ENCODE measurements around the gene BMP10. TPM values are rescaled to one million over a fixed set of nuclear protein-coding genes. Genes with fewer than 3 reads are reported as not detected.
A peak's percentile ranks its signal among the peaks of the same experiment; 100 is the strongest.

BMP10 gene, protein sequence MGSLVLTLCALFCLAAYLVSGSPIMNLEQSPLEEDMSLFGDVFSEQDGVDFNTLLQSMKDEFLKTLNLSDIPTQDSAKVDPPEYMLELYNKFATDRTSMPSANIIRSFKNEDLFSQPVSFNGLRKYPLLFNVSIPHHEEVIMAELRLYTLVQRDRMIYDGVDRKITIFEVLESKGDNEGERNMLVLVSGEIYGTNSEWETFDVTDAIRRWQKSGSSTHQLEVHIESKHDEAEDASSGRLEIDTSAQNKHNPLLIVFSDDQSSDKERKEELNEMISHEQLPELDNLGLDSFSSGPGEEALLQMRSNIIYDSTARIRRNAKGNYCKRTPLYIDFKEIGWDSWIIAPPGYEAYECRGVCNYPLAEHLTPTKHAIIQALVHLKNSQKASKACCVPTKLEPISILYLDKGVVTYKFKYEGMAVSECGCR
- total RNA-seq (2014; rRNA removed; shearing (Covaris generic)): not detected in 2 replicates

DNA sequence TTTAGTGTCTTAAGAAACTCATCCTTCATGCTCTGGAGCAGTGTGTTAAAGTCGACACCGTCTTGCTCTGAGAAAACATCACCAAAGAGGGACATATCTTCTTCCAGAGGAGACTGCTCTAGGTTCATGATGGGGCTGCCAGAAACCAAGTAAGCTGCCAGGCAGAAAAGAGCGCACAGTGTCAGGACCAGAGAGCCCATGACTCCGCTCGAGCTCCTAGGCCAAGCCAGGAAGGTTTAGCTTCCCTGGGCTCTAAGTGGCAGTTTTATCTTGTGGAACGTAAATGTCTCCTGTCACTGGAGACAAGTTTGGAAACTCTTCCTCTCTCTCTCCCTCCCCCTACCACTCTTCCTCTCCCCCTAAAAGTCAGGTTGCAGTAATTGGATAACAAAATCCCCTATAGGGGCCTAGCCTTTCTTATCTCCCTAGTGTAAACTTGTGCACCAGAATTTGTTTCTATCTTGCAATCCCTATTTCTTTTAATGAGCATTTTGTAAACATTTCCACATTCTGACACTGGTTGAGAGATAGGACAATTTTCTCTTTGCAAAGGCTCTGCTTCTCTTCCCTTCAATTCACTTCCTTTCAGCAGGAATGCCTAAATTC is at the start of gene BMP10:
TSS of gene BMP10 (minus strand) at position 239 of the 606 bp plus-strand sequence. CDS start at position 200, 39 bp downstream.
- no peak for DNase-seq (ENCODE audit: low read depth)

DNA sequence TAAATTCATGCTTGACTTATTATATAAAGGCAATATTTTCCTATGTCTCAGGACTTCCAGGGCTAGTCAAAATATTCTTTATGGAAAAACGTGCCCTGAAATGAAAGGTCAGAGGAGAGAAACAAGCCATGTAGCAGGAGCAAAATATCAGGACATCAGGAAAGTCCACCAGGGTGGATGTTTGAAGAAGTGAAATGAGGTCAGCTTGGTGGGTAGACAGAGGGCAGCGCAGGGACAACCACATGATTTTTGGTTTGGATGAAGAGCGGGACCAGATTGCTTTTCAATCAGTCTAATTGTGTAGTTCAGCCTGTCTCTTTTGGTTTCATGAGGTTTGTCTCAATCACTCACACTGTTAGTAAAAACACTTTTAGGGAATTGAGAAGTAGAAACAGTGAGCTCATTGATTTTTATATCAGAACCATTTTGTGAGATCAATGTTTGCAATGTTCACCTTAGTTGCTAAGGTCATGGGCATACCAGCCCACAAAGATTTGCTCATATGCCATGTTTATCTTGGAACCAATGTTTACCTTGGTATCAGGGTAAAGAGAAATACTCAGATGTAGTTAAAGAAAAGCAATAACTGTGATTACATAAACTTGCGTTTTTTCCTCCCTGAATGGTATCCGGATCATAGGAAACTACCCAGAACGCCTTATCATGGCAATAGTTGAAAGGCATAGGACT is 49.4 kb upstream of the BMP10 start:
- DNase-seq (ENCODE audit: low read depth): no peak

DNA sequence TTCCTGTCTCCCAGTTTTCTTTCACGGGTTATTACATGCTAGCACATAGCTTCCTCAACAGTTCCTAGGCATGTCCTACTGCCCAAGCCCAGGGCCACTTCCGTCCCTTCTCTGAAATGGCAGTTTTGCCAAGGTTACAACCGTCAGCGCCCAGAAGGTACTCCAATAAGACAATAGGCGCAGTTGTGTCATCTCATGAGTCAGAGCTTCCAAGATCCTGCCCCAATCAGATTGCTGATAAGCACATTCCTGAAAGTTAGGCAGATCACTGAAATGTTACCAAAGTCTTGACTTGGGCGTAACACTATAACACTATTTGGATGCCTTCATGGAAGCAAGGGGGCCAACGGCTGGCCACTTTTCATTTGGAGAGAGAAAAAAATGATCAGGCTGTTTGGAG is 47.3 kb upstream of the BMP10 start:
- DNase-seq (ENCODE audit: low read depth): no peak

DNA sequence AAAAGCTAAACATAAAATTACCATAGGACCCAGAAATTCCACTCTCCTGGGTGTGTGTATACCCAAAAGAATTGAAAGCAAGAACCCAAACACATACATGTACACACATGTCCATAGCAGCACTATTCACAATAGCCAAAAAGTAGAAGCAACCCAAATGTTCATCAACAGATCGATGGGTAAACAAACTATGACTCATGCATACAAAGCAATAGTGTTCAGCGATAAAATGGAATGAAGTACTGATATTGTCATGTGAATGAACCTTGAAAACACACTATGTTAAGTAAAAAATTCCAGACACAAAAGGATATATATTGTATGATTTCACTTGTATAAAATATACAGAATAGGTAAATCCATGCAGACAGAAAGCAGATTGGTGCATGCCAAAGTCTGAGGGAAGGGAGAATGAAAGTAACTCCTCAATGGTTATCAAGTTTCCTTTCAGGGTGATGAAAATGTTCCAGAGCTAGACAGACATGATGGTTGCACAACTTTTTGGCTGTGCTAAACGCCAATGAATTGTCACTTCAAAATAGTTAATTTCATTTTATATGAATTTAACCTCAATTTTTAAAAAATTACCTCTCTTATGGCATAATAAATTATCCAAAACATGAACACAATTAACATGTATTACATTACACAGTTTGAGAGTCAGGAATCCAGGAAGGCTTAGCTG is 46.0 kb upstream of the BMP10 start:
- no peak for DNase-seq (ENCODE audit: low read depth)

GRCh38 chr2:68916226-68916625 is 45.0 kb upstream of the BMP10 start:
- DNase-seq (ENCODE audit: low read depth): no peak

DNA sequence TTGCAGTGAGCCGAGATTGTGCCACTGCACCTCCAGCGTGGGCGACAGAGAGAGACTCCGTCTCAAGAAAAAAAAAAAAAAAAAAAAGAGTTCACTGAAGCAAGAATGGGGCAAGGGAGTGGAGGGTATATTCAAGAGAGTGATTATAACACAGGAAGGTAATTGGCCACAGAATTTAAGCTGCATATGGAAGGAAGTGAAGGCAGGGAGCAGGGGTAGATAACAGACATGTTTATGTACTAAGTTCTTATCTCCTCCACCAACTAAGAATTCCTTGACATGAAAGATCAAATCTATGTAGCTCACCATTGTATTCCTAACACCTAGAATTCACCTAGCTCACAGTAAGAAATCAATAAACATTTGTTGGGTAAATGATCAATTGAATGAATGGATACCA is 44.2 kb upstream of the BMP10 start:
- no peak for DNase-seq (ENCODE audit: low read depth)

DNA sequence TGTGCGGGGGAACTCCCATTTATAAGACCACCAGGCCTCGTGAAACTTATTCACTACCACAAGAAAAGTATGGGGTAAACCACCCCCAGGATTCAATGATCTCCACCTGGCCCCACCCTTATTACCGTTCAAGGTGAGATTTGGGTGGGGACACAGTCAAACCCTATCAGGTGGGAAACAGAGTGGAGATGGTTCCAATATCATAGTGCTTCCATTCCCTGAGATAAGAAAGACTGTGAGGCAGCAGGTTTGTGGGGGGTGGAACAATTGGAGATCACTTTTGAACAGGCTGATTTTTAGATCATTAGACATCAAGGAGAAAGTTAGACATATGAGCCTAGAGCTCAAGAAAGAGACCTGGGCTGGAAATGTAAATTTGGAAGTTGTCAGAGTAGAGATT is 42.2 kb upstream of the BMP10 start:
- no peak for DNase-seq (ENCODE audit: low read depth)

DNA sequence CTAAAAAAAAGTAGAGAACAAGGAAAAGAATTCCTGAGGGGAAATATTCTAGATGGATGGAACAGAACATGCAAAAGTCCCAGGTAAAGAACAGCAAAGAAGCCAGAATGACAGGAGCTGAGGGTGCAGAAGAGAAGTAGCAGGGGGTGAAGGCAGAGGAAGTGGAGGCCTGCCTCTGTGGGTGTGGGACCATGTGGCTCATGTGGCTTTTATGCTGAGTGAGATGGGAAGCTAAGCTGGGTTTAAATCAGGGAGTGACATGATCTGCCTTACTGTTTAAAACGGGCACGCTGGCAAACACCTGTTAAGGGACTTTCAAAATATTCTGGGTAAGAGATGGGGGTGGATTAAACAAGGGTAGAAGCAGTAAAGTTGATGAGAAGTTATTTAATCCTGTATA is 41.5 kb upstream of the BMP10 start:
- no peak for DNase-seq (ENCODE audit: low read depth)

DNA sequence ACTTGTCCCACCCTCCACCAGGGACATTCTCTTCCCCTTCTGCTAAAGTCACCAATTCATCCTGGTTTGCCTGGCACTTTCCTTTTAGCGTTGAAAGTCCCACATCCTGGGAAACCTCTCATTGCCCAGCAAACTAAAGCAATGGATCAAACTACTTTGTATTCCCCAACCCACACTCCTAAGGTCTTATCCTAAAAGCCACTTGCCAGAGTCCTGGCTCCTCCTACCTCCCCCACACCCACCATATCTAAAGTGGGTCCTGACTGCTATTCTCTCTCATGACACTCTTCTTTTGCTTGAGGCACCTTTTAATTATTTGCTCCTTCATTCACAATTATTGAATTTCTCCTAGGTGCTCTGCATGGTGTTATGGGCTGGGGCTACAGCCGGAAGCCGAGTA is 40.9 kb upstream of the BMP10 start:
- no peak for DNase-seq (ENCODE audit: low read depth)

DNA sequence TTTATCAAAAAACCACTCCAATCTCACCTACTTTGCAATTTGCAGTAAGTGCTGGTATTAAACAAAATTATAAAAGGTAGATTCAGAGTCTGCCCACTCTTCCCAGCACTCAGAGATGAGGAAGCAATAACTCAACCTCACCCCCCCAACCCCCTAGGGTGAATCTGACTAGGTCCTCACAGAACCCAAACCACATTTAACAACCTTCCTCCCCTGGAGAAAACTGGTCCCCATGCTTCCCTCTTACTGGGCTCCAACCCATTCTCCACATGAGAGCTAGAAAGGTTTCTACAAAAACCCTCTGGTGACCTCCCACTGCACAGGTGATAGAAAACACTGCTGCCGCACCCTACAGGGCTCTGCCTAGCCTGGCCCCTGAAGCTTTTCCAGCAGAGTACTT is 40.5 kb upstream of the BMP10 start:
- DNase-seq (ENCODE audit: low read depth): no peak

GRCh38 chr2:68911246-68911645 is 40.0 kb upstream of the BMP10 start:
- no peak for DNase-seq (ENCODE audit: low read depth)

DNA sequence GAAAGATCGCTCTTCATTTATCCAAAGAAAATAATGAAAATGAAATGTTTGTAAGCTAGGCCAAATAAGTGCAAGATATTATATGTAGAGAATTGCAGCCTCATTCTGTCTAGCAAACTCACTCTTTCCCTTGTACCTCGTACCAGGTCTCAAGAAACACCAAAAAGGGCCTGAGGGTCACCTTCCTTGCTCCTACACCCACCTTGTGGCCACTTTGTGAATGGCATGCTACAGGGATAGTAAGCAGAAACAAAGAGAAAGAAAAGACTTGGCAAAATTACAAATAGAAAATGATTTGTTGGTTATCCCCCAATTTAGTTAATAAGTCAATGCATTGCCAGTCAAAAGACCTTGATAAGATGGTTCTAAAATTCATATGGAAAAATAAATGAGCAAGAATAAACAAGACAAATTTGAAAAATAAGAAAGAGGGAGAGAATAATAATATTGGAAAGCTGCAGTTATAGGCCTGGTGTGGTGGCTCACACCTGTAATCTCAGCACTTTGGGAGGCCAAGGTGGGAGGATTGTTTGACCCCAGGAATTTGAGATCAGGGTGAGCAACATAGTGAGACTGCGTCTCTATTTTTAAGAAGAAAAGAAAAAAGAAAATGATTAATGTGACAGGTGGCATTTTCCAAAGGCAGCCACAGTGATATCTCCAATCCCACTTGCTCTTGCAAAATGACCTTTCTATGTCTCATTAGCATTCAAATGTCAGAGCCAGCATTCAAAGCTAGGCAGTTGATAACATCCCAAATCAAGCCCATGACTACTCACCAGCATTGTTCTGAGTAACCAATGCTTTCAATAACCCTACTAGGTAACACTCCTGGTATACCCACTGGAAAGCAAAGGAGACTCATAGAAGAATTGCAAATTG is 38.8 kb upstream of the BMP10 start:
- DNase-seq (ENCODE audit: low read depth): peak; percentile 70

GRCh38 chr2:68908392-68908970 is 37.3 kb upstream of the BMP10 start:
- DNase-seq (ENCODE audit: low read depth): peak; percentile 80

DNA sequence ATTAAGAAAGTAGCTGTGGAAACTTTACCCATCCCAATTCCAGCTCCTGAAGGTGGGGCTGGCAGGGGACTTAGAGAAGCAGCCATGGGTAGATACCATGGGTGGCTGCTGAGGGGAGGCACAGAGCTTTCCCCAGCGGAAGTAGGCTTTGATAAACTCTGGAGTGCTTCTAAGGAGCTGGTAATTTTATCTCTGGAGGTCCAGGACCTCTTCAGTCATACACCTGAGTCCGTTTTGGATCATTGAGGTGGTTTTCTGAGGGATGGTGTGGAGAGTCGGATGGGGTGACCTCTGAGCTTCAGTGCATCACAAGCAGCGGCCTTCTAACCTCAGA is 36.7 kb upstream of the BMP10 start:
- DNase-seq (ENCODE audit: low read depth): no peak

GRCh38 chr2:68907232-68907919 is 36.2 kb upstream of the BMP10 start:
- DNase-seq (ENCODE audit: low read depth): no peak

DNA sequence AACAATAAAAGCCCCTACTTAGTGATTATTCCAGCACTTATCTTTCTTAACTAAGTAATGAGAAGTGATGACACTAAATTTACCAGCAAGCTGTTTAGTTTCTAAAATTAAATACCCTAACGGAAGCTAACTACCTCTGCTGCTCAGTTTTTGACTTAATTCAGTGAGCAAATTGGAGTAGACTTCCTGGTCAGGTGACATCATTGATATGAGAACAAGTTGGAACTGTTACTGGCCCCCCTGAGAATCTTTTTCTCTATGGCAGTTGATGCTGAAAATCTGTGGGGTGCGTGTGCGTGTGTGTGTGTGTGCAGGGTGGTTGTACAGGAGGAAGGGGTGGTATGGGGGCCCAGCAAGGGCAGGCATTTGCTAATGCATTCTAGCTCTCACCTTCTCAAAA is 35.5 kb upstream of the BMP10 start:
- no peak for DNase-seq (ENCODE audit: low read depth)

GRCh38 chr2:68905116-68905515 is 33.9 kb upstream of the BMP10 start:
- DNase-seq (ENCODE audit: low read depth): no peak

DNA sequence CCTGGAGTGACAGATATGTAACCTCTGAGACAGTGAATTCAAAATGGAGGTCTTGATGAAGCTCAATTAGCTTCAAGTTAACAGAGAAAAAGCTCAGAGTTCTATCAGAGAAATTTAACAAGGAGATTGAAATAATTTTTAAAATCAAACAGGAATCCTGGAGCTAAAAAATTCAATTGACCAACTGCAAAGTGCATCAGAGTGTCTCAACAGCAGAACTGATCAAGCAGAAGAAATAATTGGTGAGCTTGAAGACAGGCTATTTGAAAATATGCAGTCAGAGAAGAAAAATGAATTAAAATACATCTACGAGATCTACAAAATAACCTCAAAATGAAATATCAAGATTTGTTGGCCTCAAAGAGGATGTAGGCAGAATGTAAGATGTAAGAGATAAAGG is 30.4 kb upstream of the BMP10 start:
- no peak for DNase-seq (ENCODE audit: low read depth)

- DNase-seq (ENCODE audit: low read depth): no peak
These were observed 30.0 kb upstream of the BMP10 start for GRCh38 chr2:68901199-68901514.

GRCh38 chr2:68900496-68901198 is 29.4 kb upstream of the BMP10 start:
- no peak for DNase-seq (ENCODE audit: low read depth)
